Measurements from ENCODE around the gene PDPN.

- TF ChIP-seq, protein P1, sequence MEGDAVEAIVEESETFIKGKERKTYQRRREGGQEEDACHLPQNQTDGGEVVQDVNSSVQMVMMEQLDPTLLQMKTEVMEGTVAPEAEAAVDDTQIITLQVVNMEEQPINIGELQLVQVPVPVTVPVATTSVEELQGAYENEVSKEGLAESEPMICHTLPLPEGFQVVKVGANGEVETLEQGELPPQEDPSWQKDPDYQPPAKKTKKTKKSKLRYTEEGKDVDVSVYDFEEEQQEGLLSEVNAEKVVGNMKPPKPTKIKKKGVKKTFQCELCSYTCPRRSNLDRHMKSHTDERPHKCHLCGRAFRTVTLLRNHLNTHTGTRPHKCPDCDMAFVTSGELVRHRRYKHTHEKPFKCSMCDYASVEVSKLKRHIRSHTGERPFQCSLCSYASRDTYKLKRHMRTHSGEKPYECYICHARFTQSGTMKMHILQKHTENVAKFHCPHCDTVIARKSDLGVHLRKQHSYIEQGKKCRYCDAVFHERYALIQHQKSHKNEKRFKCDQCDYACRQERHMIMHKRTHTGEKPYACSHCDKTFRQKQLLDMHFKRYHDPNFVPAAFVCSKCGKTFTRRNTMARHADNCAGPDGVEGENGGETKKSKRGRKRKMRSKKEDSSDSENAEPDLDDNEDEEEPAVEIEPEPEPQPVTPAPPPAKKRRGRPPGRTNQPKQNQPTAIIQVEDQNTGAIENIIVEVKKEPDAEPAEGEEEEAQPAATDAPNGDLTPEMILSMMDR (conservative IDR thresholded peaks at IDR 0.05 in 1 of 2, IDR thresholded peaks at IDR 0.05 in 1 of 2; ENCODE audit: low read depth in 1 of 2, low read length in 2 of 2): no peak
- TF ChIP-seq EZH2 (IDR thresholded peaks at IDR 0.05; ENCODE audit: low read length, missing control alignments): no peak
These were observed 68.6 kb downstream of the PDPN start for GRCh38 chr1:13652238-13652637.

Measured in fibroblast of lung (primary cell).